HepG2 (cell line): Measurements from ENCODE around the gene ESYT3. TPM values are rescaled to one million over a fixed set of nuclear protein-coding genes. Genes with fewer than 3 reads are reported as not detected.
A peak's percentile ranks its signal among the peaks of the same experiment; 100 is the strongest.

Source experiments
- EZH2 ChIP-seq: conservative IDR thresholded peaks from 2 replicates; pipeline ENCODE4 v1.6.1; 2012; ENCODE audit warnings: mild to moderate bottlenecking, low read depth, low read length, moderate library complexity
- GATAD1 ChIP-seq: IDR thresholded peaks from 2 replicates; pipeline ENCODE4 v1.6.1; 2016; ENCODE audit warnings: missing genetic modification reagents, missing compliant biosample characterization
- GFI1 ChIP-seq: sonication (generic); formaldehyde crosslinking; IDR thresholded peaks from 2 replicates; pipeline ENCODE4 v1.5.0; 2020; ENCODE audit warnings: missing genetic modification reagents, mild to moderate bottlenecking, borderline replicate concordance
- HDAC2 ChIP-seq: sonication (generic); formaldehyde crosslinking; IDR thresholded peaks from 2 replicates; pipeline ENCODE4 v1.4.0; 2020; ENCODE audit warnings: missing genetic modification reagents
- HES4 ChIP-seq: sonication (generic); formaldehyde crosslinking; IDR thresholded peaks from 2 replicates; pipeline ENCODE4 v1.9.0; 2021; ENCODE audit warnings: mild to moderate bottlenecking, missing genetic modification reagents, borderline replicate concordance
- KDM3A ChIP-seq: IDR thresholded peaks from 2 replicates; pipeline ENCODE4 v1.6.1; 2018; ENCODE audit warnings: low read depth, missing compliant biosample characterization
- MZF1 ChIP-seq: sonication (generic); formaldehyde crosslinking; IDR thresholded peaks from 2 replicates; pipeline ENCODE4 v1.8.1; 2023; ENCODE audit warnings: mild to moderate bottlenecking, missing genetic modification reagents, borderline replicate concordance
- NFIB ChIP-seq: sonication (generic); formaldehyde crosslinking; IDR thresholded peaks from 2 replicates; pipeline ENCODE4 v1.9.0; 2021; ENCODE audit warnings: missing genetic modification reagents, mild to moderate bottlenecking, borderline replicate concordance
- RARG ChIP-seq: sonication (generic); formaldehyde crosslinking; IDR thresholded peaks from 2 replicates; pipeline ENCODE4 v1.4.0; 2020; ENCODE audit warnings: low read depth, mild to moderate bottlenecking, missing genetic modification reagents
- ZFP41 ChIP-seq: sonication (generic); formaldehyde crosslinking; IDR thresholded peaks from 2 replicates; pipeline ENCODE4 v1.4.0; 2020; ENCODE audit warnings: mild to moderate bottlenecking, missing genetic modification reagents, borderline replicate concordance
- ZNF160 ChIP-seq: sonication (generic); formaldehyde crosslinking; IDR thresholded peaks from 2 replicates; pipeline ENCODE4 v1.8.0; 2022; ENCODE audit warnings: mild to moderate bottlenecking, inconsistent platforms, missing genetic modification reagents
- ZNF232 ChIP-seq: sonication (generic); formaldehyde crosslinking; IDR thresholded peaks from 2 replicates; pipeline ENCODE4 v1.4.0; 2020; ENCODE audit warnings: missing genetic modification reagents, borderline replicate concordance
- ZNF335 ChIP-seq: sonication (generic); formaldehyde crosslinking; IDR thresholded peaks from 2 replicates; pipeline ENCODE4 v1.4.0; 2020; ENCODE audit warnings: missing genetic modification reagents
- ZNF337 ChIP-seq: sonication (generic); formaldehyde crosslinking; IDR thresholded peaks from 2 replicates; pipeline ENCODE4 v1.5.1; 2020; ENCODE audit warnings: missing genetic modification reagents, low read depth, mild to moderate bottlenecking, borderline replicate concordance
- ZNF354B ChIP-seq: sonication (generic); formaldehyde crosslinking; IDR thresholded peaks from 2 replicates; pipeline ENCODE4 v1.8.0; 2022; ENCODE audit warnings: mild to moderate bottlenecking, missing genetic modification reagents
- ZNF451 ChIP-seq: sonication (generic); formaldehyde crosslinking; IDR thresholded peaks from 2 replicates; pipeline ENCODE4 v1.5.0; 2020; ENCODE audit warnings: mild to moderate bottlenecking, missing genetic modification reagents
- ZNF484 ChIP-seq: sonication (generic); formaldehyde crosslinking; IDR thresholded peaks from 2 replicates; pipeline ENCODE4 v1.5.1; 2020; ENCODE audit warnings: mild to moderate bottlenecking, low read depth, missing genetic modification reagents, borderline replicate concordance
- ZNF530 ChIP-seq: sonication (generic); formaldehyde crosslinking; IDR thresholded peaks from 2 replicates; pipeline ENCODE4 v1.5.0; 2020; ENCODE audit warnings: low read depth, mild to moderate bottlenecking, missing genetic modification reagents
- ZNF547 ChIP-seq: sonication (generic); formaldehyde crosslinking; IDR thresholded peaks from 2 replicates; pipeline ENCODE4 v1.5.1; 2020; ENCODE audit warnings: mild to moderate bottlenecking, missing genetic modification reagents
- ZNF773 ChIP-seq: sonication (generic); formaldehyde crosslinking; IDR thresholded peaks from 2 replicates; pipeline ENCODE4 v1.4.0; 2020; ENCODE audit warnings: missing genetic modification reagents, borderline replicate concordance
- polyA plus RNA-seq, 8 experiments: library from polyadenylated mRNA; depleted of rRNA in 3 of 8; stranded (reverse) in 7 of 8; unstranded in 1 of 8; fragments of >200 nt; fragmentation: Illumina TruSeq in 4 of 8; extraction: Trizol in 4 of 8; gene quantifications; 2 replicates each; pipeline versions ENCODE4 v1.2.1 to v1.2.3, GENCODE V29; 2011 to 2016; ENCODE audit warnings: low read depth in 4 of 8, missing spikeins in 1 of 8, mixed read lengths in 1 of 8; ENCODE audit not compliant: insufficient read depth in 1 of 8
- total RNA-seq, 5 experiments: library from RNA; depleted of rRNA; stranded (reverse); fragments of >200 nt; fragmentation: Illumina TruSeq; extraction: Trizol; gene quantifications; 2 replicates each; pipeline ENCODE4 v1.2.3, GENCODE V29; 2016; ENCODE audit warnings: low read depth in 1 of 5
- TF ChIP-seq, protein P1 (sequence below): sonication (generic); formaldehyde crosslinking; IDR thresholded peaks from 2 replicates; pipeline ENCODE4 v1.4.0; 2020; ENCODE audit warnings: missing genetic modification reagents, borderline replicate concordance
- TF ChIP-seq, protein P2 (sequence below): sonication (generic); formaldehyde crosslinking; IDR thresholded peaks from 2 replicates; pipeline ENCODE4 v1.5.1; 2020; ENCODE audit warnings: missing genetic modification reagents, mild to moderate bottlenecking, borderline replicate concordance
- TF ChIP-seq, protein P3 (sequence below): sonication (generic); formaldehyde crosslinking; IDR thresholded peaks from 2 replicates; pipeline ENCODE4 v1.4.0; 2020; ENCODE audit warnings: missing genetic modification reagents
- TF ChIP-seq, protein P4 (sequence below): sonication (generic); formaldehyde crosslinking; IDR thresholded peaks from 2 replicates; pipeline ENCODE4 v1.5.0; 2020; ENCODE audit warnings: missing genetic modification reagents
- TF ChIP-seq, protein P5 (sequence below): sonication (generic); formaldehyde crosslinking; IDR thresholded peaks from 2 replicates; pipeline ENCODE4 v1.4.0; 2020; ENCODE audit warnings: mild to moderate bottlenecking, missing genetic modification reagents

Gene ESYT3
- total and polyA plus RNA-seq, 2 of the 13 experiments (the other 11 are each of a cell fraction or from before 2014, with no cell fraction given), result 1.5 to 4.1 TPM

DNA sequence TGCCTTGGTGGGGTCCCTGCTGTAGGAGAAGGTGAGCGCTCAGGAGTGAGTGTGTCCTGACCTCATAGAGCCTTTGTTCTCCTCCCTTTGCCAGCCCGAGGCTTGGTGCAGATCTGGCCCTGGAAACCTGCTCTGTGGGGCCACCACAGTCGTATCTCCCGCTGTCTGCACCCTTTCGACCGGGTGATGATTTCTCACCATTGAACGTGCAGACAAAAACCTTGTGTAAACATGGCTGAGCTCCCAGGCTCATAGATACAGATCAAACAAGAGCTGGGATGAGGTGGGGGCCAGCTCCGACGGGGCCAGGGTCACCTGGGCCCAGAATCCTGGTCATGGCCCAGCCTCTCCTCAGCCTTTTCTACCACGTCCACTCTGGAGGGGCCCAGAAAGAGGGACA, 34.6 kb upstream of the ESYT3 start (continued):
- TF ChIP-seq, protein P1, sequence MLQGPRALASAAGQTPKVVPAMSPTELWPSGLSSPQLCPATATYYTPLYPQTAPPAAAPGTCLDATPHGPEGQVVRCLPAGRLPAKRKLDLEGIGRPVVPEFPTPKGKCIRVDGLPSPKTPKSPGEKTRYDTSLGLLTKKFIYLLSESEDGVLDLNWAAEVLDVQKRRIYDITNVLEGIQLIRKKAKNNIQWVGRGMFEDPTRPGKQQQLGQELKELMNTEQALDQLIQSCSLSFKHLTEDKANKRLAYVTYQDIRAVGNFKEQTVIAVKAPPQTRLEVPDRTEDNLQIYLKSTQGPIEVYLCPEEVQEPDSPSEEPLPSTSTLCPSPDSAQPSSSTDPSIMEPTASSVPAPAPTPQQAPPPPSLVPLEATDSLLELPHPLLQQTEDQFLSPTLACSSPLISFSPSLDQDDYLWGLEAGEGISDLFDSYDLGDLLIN (CRISPR knock-in tag), result no peak
- TF ChIP-seq, protein P2, sequence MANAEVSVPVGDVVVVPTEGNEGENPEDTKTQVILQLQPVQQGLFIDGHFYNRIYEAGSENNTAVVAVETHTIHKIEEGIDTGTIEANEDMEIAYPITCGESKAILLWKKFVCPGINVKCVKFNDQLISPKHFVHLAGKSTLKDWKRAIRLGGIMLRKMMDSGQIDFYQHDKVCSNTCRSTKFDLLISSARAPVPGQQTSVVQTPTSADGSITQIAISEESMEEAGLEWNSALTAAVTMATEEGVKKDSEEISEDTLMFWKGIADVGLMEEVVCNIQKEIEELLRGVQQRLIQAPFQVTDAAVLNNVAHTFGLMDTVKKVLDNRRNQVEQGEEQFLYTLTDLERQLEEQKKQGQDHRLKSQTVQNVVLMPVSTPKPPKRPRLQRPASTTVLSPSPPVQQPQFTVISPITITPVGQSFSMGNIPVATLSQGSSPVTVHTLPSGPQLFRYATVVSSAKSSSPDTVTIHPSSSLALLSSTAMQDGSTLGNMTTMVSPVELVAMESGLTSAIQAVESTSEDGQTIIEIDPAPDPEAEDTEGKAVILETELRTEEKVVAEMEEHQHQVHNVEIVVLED (CRISPR knock-in tag), result no peak
- no peak for TF ChIP-seq ZNF547 (CRISPR knock-in tag)
- no peak for TF ChIP-seq RARG (CRISPR knock-in tag)
- TF ChIP-seq MZF1 (CRISPR knock-in tag), result no peak
- TF ChIP-seq, protein P3, sequence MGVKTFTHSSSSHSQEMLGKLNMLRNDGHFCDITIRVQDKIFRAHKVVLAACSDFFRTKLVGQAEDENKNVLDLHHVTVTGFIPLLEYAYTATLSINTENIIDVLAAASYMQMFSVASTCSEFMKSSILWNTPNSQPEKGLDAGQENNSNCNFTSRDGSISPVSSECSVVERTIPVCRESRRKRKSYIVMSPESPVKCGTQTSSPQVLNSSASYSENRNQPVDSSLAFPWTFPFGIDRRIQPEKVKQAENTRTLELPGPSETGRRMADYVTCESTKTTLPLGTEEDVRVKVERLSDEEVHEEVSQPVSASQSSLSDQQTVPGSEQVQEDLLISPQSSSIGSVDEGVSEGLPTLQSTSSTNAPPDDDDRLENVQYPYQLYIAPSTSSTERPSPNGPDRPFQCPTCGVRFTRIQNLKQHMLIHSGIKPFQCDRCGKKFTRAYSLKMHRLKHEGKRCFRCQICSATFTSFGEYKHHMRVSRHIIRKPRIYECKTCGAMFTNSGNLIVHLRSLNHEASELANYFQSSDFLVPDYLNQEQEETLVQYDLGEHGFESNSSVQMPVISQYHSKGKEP (CRISPR knock-in tag), result no peak
- TF ChIP-seq ZNF335 (CRISPR knock-in tag), result no peak
- TF ChIP-seq, protein P4, sequence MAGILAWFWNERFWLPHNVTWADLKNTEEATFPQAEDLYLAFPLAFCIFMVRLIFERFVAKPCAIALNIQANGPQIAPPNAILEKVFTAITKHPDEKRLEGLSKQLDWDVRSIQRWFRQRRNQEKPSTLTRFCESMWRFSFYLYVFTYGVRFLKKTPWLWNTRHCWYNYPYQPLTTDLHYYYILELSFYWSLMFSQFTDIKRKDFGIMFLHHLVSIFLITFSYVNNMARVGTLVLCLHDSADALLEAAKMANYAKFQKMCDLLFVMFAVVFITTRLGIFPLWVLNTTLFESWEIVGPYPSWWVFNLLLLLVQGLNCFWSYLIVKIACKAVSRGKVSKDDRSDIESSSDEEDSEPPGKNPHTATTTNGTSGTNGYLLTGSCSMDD (CRISPR knock-in tag), result no peak
- no peak for TF ChIP-seq KDM3A (CRISPR knock-in tag)
- TF ChIP-seq ZNF451 (CRISPR knock-in tag), result no peak
- no peak for TF ChIP-seq ZNF337
- peak; percentile 71; the same call in 1 of the 2 replicates for TF ChIP-seq HDAC2
- TF ChIP-seq, protein P5, sequence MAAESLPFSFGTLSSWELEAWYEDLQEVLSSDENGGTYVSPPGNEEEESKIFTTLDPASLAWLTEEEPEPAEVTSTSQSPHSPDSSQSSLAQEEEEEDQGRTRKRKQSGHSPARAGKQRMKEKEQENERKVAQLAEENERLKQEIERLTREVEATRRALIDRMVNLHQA (CRISPR knock-in tag), result no peak
- TF ChIP-seq ZNF160 (CRISPR knock-in tag), result no peak
- TF ChIP-seq ZFP41 (CRISPR knock-in tag), result no peak
- no peak for TF ChIP-seq EZH2
- TF ChIP-seq NFIB, result no peak
- no peak for TF ChIP-seq ZNF484 (CRISPR knock-in tag)
- TF ChIP-seq GFI1, result no peak
- no peak for TF ChIP-seq ZNF530 (CRISPR knock-in tag)
- TF ChIP-seq ZNF354B, result no peak
- no peak for TF ChIP-seq ZNF232 (CRISPR knock-in tag)
- TF ChIP-seq ZNF773 (CRISPR knock-in tag), result no peak
- TF ChIP-seq HES4 (CRISPR knock-in tag), result no peak
- no peak for TF ChIP-seq GATAD1 (CRISPR knock-in tag)
